ENCODE measurements around the gene GNAT1.

GNAT1 gene

GRCh38 chr3:50181985-50182384 lies 9.4 kb upstream of the GNAT1 start:
- no peak for DNase-seq (ENCODE audit: low read depth)

GRCh38 chr3:50182533-50183099 lies 8.8 kb upstream of the GNAT1 start:
- no peak for DNase-seq (ENCODE audit: low read depth)

GRCh38 chr3:50183755-50184154 lies 7.7 kb upstream of the GNAT1 start:
- no peak for DNase-seq (ENCODE audit: low read depth)

GRCh38 chr3:50184242-50184978 lies 7.0 kb upstream of the GNAT1 start:
- DNase-seq (ENCODE audit: low read depth), result no peak

- no peak for DNase-seq (ENCODE audit: low read depth)
Measured at GRCh38 chr3:50185230-50185629, 6.2 kb upstream of the GNAT1 start.

- DNase-seq (ENCODE audit: low read depth), result no peak
Measured at GRCh38 chr3:50186096-50186495, 5.3 kb upstream of the GNAT1 start.

- DNase-seq (ENCODE audit: low read depth), result no peak
Measured at GRCh38 chr3:50187750-50188149, 3.7 kb upstream of the GNAT1 start.

GRCh38 chr3:50189274-50189673 lies 2.1 kb upstream of the GNAT1 start:
- peak; percentile 46 for DNase-seq (ENCODE audit: low read depth)

GRCh38 chr3:50189989-50190388 lies 1.4 kb upstream of the GNAT1 start:
- DNase-seq (ENCODE audit: low read depth), result no peak

- no peak for DNase-seq (ENCODE audit: low read depth)
Measured at GRCh38 chr3:50192124-50192523, 714 bp downstream of the GNAT1 start.

- DNase-seq (ENCODE audit: low read depth), result no peak
Measured at GRCh38 chr3:50192689-50193141, 1.3 kb downstream of the GNAT1 start.

- DNase-seq (ENCODE audit: low read depth), result no peak
Measured at GRCh38 chr3:50193286-50193685, 1.9 kb downstream of the GNAT1 start.

GRCh38 chr3:50193746-50194127 lies 2.3 kb downstream of the GNAT1 start:
- no peak for DNase-seq (ENCODE audit: low read depth)

GRCh38 chr3:50194128-50194902 lies 2.9 kb downstream of the GNAT1 start:
- DNase-seq (ENCODE audit: low read depth), result no peak

GRCh38 chr3:50194903-50195500 lies 3.6 kb downstream of the GNAT1 start:
- DNase-seq (ENCODE audit: low read depth), result no peak

GRCh38 chr3:50195501-50196252 lies 4.3 kb downstream of the GNAT1 start:
- DNase-seq (ENCODE audit: low read depth), result no peak

GRCh38 chr3:50196253-50196801 lies 4.9 kb downstream of the GNAT1 start:
- DNase-seq (ENCODE audit: low read depth), result no peak

- DNase-seq (ENCODE audit: low read depth), result no peak
Measured at GRCh38 chr3:50201573-50202315, 10.3 kb downstream of the GNAT1 start.

GRCh38 chr3:50202353-50203112 lies 11.1 kb downstream of the GNAT1 start:
- DNase-seq (ENCODE audit: low read depth), result no peak

GRCh38 chr3:50203113-50203808 lies 11.9 kb downstream of the GNAT1 start:
- DNase-seq (ENCODE audit: low read depth), result no peak

Measured in non-pigmented ciliary epithelial cell (primary cell).